Measurements from ENCODE around the gene E2F6. TPM values are rescaled to one million over a fixed set of nuclear protein-coding genes. Genes with fewer than 3 reads are reported as not detected.

Gene E2F6
- polyA plus RNA-seq, 4 donors: 22.8 to 26.5 (median 24.3) TPM

DNA sequence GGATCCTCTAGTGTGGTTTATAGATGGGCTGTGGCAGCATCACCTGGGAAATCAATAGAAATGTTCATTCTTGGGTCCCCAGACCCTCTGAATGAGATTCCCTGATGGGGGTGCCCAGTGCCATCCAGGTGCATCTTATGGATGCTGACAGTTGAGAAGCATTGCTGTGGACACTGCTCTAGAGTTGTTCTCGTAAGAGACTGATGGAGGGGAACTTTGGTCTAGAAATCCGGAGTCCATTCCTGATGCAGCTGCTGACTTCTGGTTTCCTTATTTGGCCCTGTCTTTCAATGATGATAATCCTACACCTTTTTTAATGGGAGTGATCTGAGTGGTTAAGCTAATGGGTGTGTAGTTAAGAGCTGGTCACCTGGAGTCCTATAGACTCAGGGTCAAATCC lies 28.3 kb upstream of the E2F6 start:
- no peak for DNase-seq (ENCODE audit: low read depth in 4 of 4, low spot score in 3 of 4)

DNA sequence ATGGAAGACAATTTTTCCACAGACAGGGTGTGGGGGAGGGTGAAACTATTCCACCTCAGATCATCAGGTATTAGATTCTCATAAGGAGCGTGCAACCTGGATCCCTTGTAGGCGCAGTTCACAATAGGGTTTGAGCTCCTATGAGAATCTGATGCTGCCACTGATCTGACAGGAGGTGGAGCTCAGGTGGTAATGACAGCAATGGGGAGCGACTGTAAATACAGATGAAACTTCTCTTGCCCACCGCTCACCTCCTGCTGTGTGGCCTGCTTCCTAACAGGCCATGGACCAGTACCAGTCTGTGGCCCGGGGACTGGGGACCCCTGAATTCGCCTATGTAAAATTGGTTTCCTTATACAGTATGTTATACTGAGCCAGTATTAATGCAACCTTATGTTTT lies 27.3 kb upstream of the E2F6 start:
- DNase-seq (ENCODE audit: low read depth in 4 of 4, low spot score in 3 of 4): no peak

DNA sequence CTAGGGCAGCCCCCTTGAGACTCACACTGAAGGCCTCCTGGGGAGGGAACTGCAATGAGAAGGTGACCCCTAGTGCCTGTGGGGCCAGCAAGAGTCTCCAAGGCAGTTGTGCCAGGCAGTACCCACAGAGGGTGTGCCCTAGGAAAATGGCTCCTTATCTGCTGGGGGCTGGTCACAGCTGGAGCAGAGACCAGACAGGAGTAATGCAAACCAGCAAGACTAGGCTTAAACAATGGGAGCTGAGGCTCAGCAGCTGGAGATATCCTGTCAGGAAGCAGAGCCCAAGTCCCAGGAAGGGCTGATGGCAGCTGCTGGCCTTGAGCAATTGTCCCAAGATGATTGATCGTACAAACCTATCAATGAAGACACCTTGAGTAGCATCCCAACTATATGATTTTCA lies 26.8 kb upstream of the E2F6 start:
- no peak for DNase-seq (ENCODE audit: low read depth in 4 of 4, low spot score in 3 of 4)

DNA sequence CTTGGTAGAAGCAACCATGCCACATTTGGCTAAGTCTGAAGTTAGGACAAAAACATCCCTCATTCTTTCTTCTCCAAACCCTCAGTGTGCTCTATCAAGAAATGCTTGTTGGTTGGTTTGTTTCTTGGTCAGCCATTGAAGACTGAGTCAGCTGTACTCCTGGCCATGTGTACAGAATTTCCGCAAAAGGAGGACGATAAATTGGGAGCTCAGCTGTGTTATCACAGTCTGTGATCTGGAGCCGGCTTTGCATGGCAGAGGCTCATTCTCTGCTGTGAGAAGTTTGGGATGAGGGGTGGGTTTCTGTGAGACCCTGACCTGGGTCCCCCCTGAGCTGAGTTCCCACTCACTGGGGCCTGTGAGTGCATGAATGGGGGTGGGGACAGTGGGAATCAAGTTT lies 26.3 kb upstream of the E2F6 start:
- no peak for DNase-seq (ENCODE audit: low read depth in 4 of 4, low spot score in 3 of 4)

DNA sequence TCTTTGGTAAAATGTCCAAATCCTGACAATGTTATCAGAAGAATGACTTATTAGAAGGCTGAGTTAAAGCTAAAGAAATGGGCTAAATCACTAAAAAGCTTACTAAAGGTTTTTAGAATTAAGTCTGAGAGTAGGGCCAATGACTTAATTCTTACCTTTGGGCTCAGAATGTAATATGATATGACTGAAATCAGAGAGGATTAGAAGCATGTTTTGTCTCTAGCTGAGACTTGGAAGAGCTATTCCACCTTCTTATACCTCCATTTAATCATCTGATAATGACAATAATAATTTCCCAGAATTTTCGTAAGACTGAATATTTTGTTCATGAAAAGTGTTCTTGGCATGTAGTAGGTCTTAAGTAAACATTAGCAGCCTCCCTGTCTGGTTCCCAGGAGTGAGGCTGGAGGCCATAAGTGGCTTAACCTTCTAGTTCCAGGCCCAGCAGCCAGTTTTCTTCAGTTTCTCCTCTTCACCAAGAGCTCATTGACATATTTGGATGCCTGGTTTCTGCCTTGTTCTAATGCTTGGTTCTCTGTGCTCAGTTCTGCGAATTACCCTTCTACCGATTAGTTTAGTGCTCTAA lies 25.5 kb upstream of the E2F6 start:
- DNase-seq (ENCODE audit: low read depth in 4 of 4, low spot score in 3 of 4): no peak

DNA sequence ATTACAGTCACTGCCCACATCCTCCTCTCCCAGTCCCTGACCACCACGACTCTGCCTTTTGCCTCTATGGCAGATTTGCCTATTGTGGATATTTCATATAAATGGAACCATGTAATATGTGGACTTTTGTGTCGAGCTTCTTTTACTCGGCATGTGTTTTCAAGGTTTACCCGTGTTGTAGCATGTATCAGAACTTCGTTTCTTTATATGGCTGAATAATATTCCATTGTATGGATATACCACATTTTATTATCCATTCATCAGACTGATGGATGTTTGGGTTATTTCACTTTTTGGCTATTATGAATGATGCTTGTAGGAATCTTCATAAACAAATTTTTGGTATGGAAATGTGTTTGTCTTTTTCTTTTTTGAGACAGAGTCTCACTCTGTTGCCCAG lies 24.2 kb upstream of the E2F6 start:
- no peak for DNase-seq (ENCODE audit: low read depth in 4 of 4, low spot score in 3 of 4)

DNA sequence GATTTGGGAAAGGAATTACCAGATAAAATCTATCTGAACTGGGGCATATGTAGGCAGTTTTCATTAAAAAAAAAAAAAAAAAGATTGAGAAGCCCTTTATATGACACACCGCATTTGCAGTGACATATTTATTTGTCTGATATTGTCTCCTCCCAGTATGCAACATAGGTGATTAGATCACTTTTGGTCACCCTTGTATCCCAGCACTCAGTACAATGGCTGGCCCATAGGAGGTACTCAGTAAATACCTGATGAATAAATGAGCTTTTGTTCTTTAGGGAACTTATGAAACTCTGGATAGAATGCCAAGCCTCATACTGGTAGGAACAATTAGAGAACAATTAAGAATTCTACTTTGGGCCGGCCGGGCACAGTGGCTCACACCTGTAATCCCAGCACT lies 22.8 kb upstream of the E2F6 start:
- no peak for DNase-seq (ENCODE audit: low read depth in 4 of 4, low spot score in 3 of 4)

DNA sequence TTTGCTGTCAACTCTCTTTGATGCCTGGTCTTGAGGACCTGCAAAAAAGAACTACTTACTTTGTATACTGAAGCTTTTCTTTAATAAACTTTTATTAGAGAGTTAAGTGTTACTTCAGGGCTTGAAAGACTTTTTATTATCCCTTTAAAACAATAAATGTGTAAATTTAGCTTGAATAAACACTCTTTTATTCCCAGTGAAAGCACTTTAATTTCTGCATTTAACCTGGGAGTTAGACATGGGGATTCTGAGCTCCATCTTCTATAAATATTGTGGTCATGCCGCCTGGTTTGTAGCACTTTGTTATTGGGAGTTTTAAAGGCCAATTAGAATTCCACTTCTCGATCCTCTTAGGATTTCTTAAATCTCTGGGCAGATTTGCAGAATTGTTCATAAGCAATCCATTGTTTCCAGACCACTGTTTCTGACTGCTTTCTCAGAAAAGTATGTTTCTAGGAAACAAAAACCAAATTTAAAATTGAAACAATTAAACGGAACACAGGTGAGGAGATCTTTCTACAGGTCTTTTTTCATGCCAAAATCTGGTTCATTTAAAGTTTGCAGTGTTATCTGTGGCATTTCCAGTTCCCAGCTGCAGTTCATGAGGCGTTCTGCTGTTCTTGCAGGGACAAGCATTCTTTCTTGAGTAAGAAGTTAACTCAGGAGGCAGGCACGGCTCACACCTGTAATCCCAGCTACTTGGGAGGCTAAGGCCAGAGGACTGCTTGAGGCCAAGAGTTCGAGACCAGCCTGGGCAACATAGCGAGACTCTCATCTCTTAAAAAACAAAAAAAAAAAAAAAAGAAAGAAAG lies 18.1 kb upstream of the E2F6 start:
- no peak for DNase-seq (ENCODE audit: low read depth in 4 of 4, low spot score in 3 of 4)

DNA sequence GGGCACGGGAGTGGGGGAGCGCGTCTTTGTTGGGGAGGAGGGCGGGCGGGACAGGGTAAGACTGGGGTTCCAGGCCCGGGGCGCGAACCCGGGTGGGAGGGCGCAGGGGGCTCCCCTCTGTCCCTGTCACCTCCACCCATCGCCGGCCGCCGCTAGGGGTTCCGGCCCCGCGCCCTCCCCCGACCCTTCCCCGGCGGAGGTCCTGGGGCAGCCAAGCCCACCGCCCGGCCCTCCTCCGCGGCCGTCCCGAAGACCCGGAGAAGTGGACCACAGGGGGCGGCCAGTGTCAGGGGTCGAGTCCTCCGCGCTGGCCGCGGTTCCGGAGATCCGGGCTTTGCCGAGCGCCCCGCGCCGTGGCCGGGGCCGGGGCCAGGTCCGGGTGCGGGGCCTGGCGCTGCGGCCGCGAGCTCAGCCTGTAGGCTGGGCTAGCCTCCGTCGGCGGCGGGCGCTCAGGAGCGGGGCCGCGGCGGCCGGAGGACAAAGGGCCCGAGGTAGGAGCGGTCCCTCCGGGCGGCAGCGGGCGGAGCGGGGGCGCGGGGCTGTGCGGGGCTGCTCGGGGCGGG lies 16.6 kb upstream of the E2F6 start:
- no peak for DNase-seq (ENCODE audit: low read depth in 4 of 4, low spot score in 3 of 4)

DNA sequence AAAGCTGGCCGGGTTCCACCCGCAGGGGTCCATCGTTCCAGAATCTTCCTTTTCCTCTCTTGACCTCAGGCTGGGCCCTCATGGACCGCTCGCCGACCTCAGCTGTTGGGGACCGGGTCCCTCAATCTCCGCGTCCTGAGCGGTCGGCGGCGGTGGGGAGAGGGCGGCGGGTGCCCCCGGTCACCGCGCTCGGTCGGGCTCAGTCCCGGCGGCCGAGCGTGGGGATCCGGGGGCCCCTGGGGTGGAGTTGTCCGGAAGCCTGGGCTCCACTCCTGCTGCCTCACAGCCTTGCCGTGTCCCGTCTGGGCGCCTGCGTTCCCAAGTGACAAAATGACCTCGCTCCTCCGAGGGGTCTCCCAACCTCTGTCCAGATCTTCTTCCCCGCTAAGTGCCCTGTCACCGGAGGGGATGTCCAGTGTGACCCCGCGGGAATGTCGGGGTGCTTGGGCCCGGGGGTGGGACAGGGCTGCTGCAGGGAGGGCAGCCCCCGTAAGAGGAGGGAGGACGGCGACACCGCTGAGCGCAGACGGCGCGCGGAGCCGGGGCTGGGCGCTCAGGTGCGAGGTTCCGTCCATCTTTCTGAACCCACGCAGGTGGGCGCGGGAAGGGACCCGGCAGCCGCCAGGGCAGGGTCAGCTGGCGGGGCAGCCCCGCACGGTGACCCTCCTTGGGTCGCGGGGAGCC lies 16.0 kb upstream of the E2F6 start:
- no peak for DNase-seq (ENCODE audit: low read depth in 4 of 4, low spot score in 3 of 4)

DNA sequence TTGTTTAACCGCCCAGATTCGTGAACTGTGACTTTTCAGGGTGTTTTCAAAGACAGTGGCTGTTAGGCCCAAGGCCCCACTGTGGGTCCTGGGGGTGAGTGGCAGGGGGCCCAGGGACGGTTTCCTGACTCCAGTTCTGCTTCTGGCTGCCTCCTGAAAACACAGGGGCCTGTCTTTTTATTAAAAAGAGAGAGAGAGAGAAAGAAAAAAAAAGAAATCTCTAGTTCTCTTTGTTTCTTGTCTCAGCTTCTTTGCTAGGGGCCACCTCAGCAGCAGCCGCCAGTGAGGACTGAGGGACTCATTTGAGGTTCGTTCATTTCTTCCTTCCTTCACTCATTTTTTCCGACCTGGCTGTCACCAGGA lies 15.4 kb upstream of the E2F6 start:
- DNase-seq (ENCODE audit: low read depth in 4 of 4, low spot score in 3 of 4): no peak

DNA sequence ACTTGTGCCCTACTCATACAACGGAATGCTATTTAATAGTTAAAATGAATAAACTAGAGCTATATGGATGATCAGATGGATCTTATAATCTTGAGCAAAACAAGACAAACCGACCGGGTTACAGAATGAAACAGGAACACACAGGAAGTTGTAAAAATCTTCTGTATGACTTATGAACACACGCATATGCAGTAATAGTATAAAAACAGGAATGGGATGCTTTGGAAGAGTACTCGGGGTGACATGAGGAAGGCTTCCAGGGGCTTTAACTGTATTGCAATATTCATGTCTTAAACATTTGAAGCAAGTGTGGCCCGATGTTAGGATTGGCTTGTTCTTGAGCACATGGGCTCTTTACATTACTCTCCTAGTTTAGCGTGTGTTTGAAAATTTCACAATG lies 14.9 kb upstream of the E2F6 start:
- no peak for DNase-seq (ENCODE audit: low read depth in 4 of 4, low spot score in 3 of 4)

DNA sequence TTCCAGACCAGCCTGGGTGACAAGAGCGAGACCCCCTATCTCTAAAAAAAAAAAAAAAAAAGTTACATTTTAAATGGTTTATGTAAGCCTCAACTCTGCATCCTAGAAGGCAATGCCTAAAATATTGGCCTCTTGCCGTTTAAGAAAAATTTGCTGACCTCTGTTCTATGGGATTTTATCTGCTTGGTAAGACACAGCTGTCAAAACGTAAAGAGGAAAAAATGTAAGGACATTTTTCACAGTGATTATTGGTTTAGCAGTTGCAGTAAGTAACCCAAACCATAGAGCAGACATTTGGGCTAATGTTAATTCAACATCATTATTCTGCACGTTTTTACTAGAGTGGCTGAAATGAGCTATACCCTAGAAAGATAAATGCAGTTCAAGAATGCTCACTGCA lies 14.4 kb upstream of the E2F6 start:
- DNase-seq (ENCODE audit: low read depth in 4 of 4, low spot score in 3 of 4): no peak

DNA sequence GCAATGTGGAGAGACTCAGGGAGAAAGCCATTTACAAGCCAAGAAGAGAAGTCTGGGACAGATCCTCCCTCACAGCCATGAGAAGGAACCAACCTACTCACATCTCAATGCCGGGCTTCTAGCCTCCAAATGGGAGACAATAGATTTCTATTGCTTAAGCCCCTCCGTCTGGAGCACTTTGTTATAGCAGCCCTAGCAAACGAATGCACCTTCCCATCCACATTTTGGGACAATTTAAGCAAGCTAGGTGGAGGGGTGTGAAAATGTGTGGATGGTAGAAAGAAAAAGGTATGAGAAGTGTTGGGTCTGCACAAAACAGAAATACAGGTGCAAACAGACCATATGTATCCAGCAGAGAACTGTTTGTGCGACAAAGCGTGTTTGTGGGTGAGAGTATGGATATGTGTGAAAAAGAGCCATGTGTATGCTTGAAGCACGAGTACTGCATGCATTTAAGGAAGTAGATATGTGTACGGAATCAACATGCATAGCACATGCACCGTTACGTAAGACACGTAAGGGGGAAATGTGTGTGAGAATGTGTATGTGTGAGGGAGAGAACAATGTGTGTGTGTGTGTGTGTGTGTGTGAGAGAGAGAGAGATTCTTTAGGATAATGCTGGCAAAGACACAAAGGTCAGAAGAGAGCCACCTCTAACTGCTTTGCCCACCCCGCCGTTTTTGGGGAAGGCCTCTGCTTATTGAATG lies 13.1 kb upstream of the E2F6 start:
- no peak for DNase-seq (ENCODE audit: low read depth in 4 of 4, low spot score in 3 of 4)

DNA sequence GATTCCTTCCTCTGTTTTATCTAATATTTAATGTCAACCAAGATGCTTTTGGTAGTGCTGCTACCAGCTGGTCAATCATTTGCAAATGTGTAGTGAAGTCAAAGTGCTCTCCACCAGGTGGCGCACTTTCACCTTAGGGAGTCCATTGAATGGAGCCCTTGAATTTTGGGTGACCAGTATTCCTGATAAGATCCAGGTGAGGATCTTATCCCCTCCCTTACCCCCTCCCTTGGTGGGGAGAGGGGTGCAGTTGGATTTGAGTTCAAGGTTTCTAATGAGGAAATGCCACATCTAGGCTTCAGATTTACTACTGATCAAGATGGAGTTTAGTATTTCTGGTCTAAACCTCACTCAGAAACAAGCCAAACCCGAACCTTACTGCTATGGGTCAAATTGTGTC lies 12.0 kb upstream of the E2F6 start:
- DNase-seq (ENCODE audit: low read depth in 4 of 4, low spot score in 3 of 4): peak; percentile 77 to 83 (median 82)

DNA sequence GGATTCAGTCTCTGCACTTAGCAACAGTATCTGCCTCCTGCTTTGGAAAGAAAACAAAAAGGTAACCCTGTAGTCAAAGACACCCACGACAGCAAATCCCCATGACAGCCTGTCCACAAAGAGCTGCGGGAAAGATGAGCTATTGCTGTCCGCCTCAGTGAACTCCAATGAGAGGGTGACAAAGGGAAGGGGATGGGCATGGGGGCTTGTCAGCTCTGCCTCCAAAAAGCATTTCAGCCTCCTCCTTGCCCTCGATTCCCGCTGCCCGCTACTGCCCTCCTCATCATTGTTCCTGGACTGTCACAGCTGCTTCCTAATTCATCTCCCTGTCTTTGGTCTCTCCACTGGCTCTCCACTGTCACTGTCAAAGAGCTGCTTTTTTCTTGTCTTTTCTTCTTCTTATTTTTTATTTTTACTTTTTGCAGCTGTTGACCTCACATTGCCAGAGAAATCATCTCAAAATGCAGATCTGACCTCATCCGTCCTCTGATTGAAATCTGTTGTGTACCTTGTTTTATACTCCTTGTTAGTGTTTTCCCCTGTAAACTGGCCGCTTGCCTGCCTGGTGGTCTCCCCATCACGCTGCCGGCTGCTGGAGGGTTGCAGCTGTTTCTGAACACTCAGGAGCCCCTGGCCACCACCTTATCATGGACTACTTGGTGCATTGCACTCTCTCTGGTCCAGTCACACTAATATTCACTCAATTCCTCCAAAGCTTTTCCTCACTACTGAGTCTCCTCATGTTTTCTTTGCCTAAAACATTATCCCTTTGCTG lies 7.9 kb upstream of the E2F6 start:
- no peak for DNase-seq (ENCODE audit: low read depth in 4 of 4, low spot score in 3 of 4)

DNA sequence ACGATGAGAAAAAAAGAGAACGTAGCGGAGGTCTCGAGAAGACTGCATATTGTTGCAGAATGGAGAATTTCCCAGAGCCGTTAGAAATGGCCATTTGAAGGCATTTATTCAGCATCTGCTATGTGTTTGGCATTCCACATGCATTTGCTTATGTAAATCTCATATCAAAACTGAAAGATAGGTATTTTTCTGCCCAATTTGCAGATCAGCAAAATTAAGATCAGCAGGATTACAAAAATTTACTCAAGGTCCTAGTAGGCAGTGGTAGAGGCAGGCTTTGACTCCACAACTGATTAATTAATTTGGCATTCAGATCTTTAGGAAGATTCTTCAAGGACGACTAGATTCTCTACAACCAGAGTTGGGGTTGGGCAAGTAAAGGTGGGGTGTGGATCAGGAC lies 1.8 kb upstream of the E2F6 start:
- no peak for DNase-seq (ENCODE audit: low read depth in 4 of 4, low spot score in 3 of 4)

DNA sequence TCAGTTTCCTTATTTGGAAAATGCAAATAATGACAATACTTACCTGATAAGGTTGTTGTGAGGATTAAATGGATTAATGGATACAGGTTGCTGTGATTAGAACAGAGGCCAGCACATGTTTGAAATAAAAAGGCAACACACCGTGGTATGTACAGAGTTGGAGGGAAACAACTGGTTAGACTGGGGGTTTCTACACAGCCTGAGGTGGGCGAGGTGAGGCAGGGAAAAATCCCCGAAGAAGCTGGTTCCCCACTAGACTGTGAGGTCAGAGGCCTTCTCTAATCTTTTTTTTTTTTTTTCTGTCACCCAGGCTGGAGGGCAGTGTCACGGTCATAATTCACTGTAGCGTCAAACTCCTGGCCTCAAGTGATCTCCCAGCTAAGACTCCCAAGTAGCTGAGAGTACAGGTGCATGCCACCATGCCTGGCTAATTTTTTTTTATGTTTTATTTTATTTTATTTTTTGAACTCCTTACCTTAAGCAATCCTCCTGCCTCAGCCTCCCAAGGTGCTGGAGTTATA lies 1.2 kb upstream of the E2F6 start:
- no peak for DNase-seq (ENCODE audit: low read depth in 4 of 4, low spot score in 3 of 4)

DNA sequence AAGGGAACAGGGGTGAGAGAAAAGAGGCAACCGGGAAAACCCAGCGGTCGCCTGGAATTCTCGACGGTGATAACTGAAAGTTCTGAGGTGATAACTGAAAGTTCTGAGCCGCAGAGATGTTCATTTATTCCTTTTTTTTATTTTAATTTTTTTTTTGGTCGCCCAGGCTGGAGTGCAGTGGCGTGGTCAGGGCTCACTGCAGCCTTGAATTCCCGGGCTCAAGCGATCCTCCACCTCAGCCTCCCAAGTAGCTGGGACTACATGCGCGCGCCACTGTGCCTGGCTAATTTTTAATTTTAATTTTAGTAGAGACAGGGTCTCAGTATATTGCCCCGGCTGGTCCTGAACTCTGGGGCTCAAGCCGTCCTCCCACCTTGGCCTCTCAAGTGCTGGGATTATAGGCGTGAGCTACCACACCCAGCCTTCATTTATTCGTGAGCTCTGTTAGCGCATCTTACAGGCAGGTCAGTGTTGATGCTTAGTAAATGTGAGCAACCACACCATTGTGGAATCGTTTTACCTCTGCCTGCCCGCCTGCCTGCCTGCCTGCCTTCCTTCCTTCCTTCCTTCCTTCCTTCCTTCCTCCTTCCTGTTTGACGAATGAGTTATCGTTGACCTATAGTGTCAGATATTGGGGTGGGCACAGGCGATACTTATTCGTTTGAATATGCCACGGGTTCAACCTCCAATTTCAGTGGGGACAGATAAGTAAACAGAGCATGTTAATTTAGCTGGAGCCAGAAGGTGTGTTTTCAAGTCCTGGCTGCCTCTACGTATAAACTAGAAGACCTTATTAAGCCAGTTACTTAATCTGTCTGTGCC lies 557 bp upstream of the E2F6 start:
- no peak for DNase-seq (ENCODE audit: low read depth in 4 of 4, low spot score in 3 of 4)
